Fibroblast of lung (primary cell): ENCODE data around the gene COG4. TPM values are rescaled to one million over a fixed set of nuclear protein-coding genes. Genes with fewer than 3 reads are reported as not detected.
A peak's percentile ranks its signal among the peaks of the same experiment; 100 is the strongest.

ENCODE experiments used
- DNase-seq, 2 donors: peaks; one replicate each; pipeline versions ENCODE4 v3.0.0 to v3.0.0-alpha.2; 2010; ENCODE audit warnings: low read depth in 2 of 2
- H2AFZ ChIP-seq: 2 replicates; pipeline ENCODE4 v1.5.1; 2012; ENCODE audit warnings: low read length, control low read depth, inconsistent platforms
- H3K27ac ChIP-seq: 2 replicates; pipeline ENCODE4 v1.5.1; 2011; ENCODE audit warnings: low read length, control low read depth; ENCODE audit not compliant: insufficient read depth
- H3K27me3 ChIP-seq: 2 replicates; pipeline ENCODE4 v1.5.1; 2011; ENCODE audit warnings: mild to moderate bottlenecking, low read length; ENCODE audit not compliant: control insufficient read depth, insufficient read depth
- H3K36me3 ChIP-seq: 2 replicates; pipeline ENCODE4 v1.5.1; 2011; ENCODE audit warnings: low read length; ENCODE audit not compliant: control insufficient read depth, insufficient read depth
- H3K4me1 ChIP-seq: 2 replicates; pipeline ENCODE4 v1.5.1; 2011; ENCODE audit warnings: low read length; ENCODE audit not compliant: control insufficient read depth, insufficient read depth; ENCODE audit errors: extremely low read depth
- H3K4me2 ChIP-seq: 2 replicates; pipeline ENCODE4 v1.5.1; 2011; ENCODE audit warnings: low read length, control low read depth; ENCODE audit not compliant: insufficient read depth; ENCODE audit errors: extremely low read depth
- H3K4me3 ChIP-seq, 4 experiments: fragments of 200-600 bp in 1 of 4; sonication (generic) in 1 of 4; replicated peaks in 1 of 4; 2 replicates each; pipeline ENCODE4 v1.5.1; 2011 to 2016; ENCODE audit warnings: low read length in 4 of 4, low read depth in 3 of 4, mild to moderate bottlenecking in 3 of 4, control low read depth in 2 of 4, inconsistent platforms in 1 of 4, mixed read lengths in 1 of 4; ENCODE audit not compliant: insufficient read depth in 1 of 4; ENCODE audit errors: control extremely low read depth in 1 of 4
- H3K79me2 ChIP-seq: 2 replicates; pipeline ENCODE4 v1.5.1; 2012; ENCODE audit warnings: mild to moderate bottlenecking, low read length, inconsistent platforms; ENCODE audit not compliant: control insufficient read depth, insufficient read depth
- H3K9ac ChIP-seq: 2 replicates; pipeline ENCODE4 v1.5.1; 2011; ENCODE audit warnings: mild to moderate bottlenecking, low read length, control low read depth; ENCODE audit not compliant: insufficient read depth
- H3K9me3 ChIP-seq: 2 replicates; pipeline ENCODE4 v1.5.1; 2012; ENCODE audit warnings: low read depth, low read length; ENCODE audit not compliant: control insufficient read depth, insufficient read depth
- H4K20me1 ChIP-seq: 2 replicates; pipeline ENCODE4 v1.5.1; 2011; ENCODE audit warnings: low read length; ENCODE audit not compliant: control insufficient read depth, insufficient read depth; ENCODE audit errors: extremely low read depth
- CTCF ChIP-seq, 2 donors: IDR thresholded peaks in 1 of 2; conservative IDR thresholded peaks in 1 of 2; 1 replicate in 1 of 2; 2 replicates in 1 of 2; pipeline ENCODE4 v1.5.1; 2011 to 2012; ENCODE audit warnings: low read length in 2 of 2, control low read depth in 1 of 2, inconsistent platforms in 1 of 2, low read depth in 1 of 2, mild to moderate bottlenecking in 1 of 2
- EZH2 ChIP-seq: IDR thresholded peaks from 2 replicates; pipeline ENCODE4 v1.5.1; 2012; ENCODE audit warnings: low read length, control low read depth, mild to moderate bottlenecking; ENCODE audit errors: missing control alignments
- polyA plus RNA-seq, 2 donors: library from polyadenylated mRNA; depleted of rRNA in 1 of 2; stranded (reverse) in 1 of 2; unstranded in 1 of 2; fragments of >200 nt; gene quantifications; 2 replicates each; pipeline ENCODE4 v1.2.1, GENCODE V29; 2011 to 2012; ENCODE audit warnings: missing spikeins in 1 of 2
- total RNA-seq: library from RNA; depleted of rRNA; stranded (reverse); fragments of >200 nt; gene quantifications from 2 replicates; pipeline ENCODE4 v1.2.1, GENCODE V29; 2014

The COG4 gene
- total and polyA plus RNA-seq, 2 donors (not counting 1 experiment from before 2014, with no cell fraction given): 36.2 to 117 TPM

DNA sequence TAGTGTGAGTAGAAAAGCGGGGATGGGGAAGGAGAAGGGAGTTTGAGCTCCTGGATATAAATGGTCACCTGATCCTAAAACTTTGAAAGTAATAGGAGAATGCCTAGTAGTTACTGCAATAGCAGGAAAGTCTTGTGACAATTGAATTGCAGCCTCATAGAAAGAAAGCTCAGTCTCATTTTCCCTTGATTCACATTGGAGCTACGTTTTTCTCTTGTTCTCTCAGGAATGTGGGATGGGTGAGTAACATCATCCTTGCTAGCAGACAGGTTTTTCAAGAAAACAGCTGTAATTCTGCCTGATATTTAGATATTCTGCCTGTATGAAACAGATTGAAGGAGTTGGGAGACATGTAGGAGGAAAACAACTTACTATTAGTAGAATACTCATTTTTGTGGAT lies 25.6 kb upstream of the COG4 start:
- H3K79me2 ChIP-seq: peaks cover 52% of the 10 kb centered on the region
- H4K20me1 ChIP-seq: peaks cover 2% of the 10 kb centered on the region
- peaks cover 37% of the 10 kb centered on the region for H3K36me3 ChIP-seq
- H3K4me1 ChIP-seq: peaks cover 10% of the 10 kb centered on the region
- H3K9ac ChIP-seq: no peak overlapping the region
- no peaks in the 10 kb centered on the region for H3K9me3 ChIP-seq
- TF ChIP-seq CTCF (conservative IDR thresholded peaks at IDR 0.05 in 1 of 2, IDR thresholded peaks at IDR 0.05 in 1 of 2; ENCODE audit: low read depth in 1 of 2, low read length in 2 of 2): no peak
- TF ChIP-seq EZH2: no peak
- H3K4me3 ChIP-seq: no peak overlapping the region
- no peak overlapping the region for H2AFZ ChIP-seq
- no peaks in the 10 kb centered on the region for H3K27me3 ChIP-seq
- no peak overlapping the region for H3K27ac ChIP-seq
- DNase-seq: no peak
- H3K4me2 ChIP-seq: no peak overlapping the region

DNA sequence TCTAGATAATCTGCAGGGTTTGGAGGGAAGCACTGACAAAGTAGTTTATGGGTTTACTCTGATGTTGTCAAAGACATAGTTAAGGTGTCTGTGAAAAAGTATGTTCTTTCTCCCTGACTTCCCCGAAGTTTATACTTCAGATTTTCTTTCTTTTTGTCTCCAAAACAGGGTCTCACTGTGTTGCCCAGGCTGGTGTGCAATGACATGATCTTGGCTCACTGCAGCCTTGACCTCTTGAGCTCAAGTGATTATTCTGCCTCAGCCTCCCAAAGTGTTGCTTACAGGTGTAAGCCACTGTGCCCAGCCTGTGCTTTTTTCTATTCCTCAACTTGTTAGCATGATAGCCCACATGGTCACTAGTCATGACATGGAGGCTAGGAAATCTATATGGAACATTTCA lies 21.2 kb upstream of the COG4 start:
- H3K9me3 ChIP-seq: no peaks in the 10 kb centered on the region
- H3K4me1 ChIP-seq: no peaks in the 10 kb centered on the region
- no peak for DNase-seq
- H4K20me1 ChIP-seq: peaks cover 2% of the 10 kb centered on the region
- H3K9ac ChIP-seq: no peak overlapping the region
- no peak overlapping the region for H3K4me3 ChIP-seq
- no peaks in the 10 kb centered on the region for H3K27me3 ChIP-seq
- H3K27ac ChIP-seq: no peak overlapping the region
- peaks cover 56% of the 10 kb centered on the region for H3K79me2 ChIP-seq
- H3K4me2 ChIP-seq: no peak overlapping the region
- no peak overlapping the region for H2AFZ ChIP-seq
- no peak for TF ChIP-seq CTCF (conservative IDR thresholded peaks at IDR 0.05 in 1 of 2, IDR thresholded peaks at IDR 0.05 in 1 of 2; ENCODE audit: low read depth in 1 of 2, low read length in 2 of 2)
- TF ChIP-seq EZH2: no peak
- H3K36me3 ChIP-seq: peaks cover 31% of the 10 kb centered on the region

DNA sequence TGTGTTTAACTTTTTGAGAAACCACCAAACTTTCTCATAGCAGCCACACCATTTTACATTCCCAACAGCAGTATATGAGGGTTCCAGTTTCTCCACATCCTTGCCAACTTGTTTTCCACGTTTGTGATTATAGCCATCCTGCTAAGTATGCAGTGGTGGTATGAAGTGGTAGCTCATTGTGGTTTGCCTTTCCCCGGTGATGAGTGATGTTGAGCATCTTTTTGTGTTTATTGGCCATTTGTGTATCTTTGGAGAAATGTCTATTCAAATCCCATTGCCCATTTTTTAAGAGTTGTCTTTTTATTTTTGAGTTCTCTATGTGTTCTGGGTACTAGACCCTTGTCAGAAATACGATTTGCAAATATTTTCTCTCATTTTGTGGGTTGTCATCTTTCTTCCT lies 17.6 kb upstream of the COG4 start:
- Histone ChIP-seq H3K4me2 (no peak overlapping the region), H3K4me1 (no peaks in the 10 kb centered on the region), H3K27me3 (no peaks in the 10 kb centered on the region), H3K9me3 (no peaks in the 10 kb centered on the region), H3K36me3 (peaks cover 18% of the 10 kb centered on the region), H3K79me2 (peaks cover 58% of the 10 kb centered on the region), H3K27ac (no peak overlapping the region), H3K9ac (no peak overlapping the region), H2AFZ (no peak overlapping the region), H4K20me1 (peaks cover 2% of the 10 kb centered on the region), H3K4me3 (no peak overlapping the region)
- TF ChIP-seq EZH2: no peak
- no peak for TF ChIP-seq CTCF (conservative IDR thresholded peaks at IDR 0.05 in 1 of 2, IDR thresholded peaks at IDR 0.05 in 1 of 2; ENCODE audit: low read depth in 1 of 2, low read length in 2 of 2)
- peak in 1 of 2 donors; percentile 15 for DNase-seq
